IgD-negative memory B cell (primary cell): Measurements from ENCODE around the gene MEF2B. TPM values are rescaled to one million over a fixed set of nuclear protein-coding genes. Genes with fewer than 3 reads are reported as not detected.
A peak's percentile ranks its signal among the peaks of the same experiment; 100 is the strongest.
"Not testable (repeated sequence)": the region's sequence is repeated elsewhere in the genome, so short reads cannot be mapped to it uniquely, and the experiment has no call there.

ENCODE experiments used
- H3K27ac Mint-ChIP-seq, 3 donors: one replicate each; pipeline ENCODE4 v1.8.0; 2020 to 2022; ENCODE audit warnings: mild to moderate bottlenecking in 3 of 3, mixed read lengths in 3 of 3, moderate library complexity in 1 of 3
- H3K27me3 Mint-ChIP-seq: one replicate; pipeline ENCODE4 v1.8.0; 2021; ENCODE audit warnings: mixed read lengths
- H3K36me3 Mint-ChIP-seq: one replicate; pipeline ENCODE4 v1.8.0; 2020; ENCODE audit warnings: mild to moderate bottlenecking, mixed read lengths
- H3K4me1 Mint-ChIP-seq, 3 donors: one replicate each; pipeline ENCODE4 v1.8.0; 2020 to 2022; ENCODE audit warnings: mixed read lengths in 3 of 3, mild to moderate bottlenecking in 1 of 3
- H3K4me3 Mint-ChIP-seq, 4 donors: one replicate each; pipeline ENCODE4 v1.8.0; 2020 to 2022; ENCODE audit warnings: mild to moderate bottlenecking in 4 of 4, mixed read lengths in 4 of 4, moderate library complexity in 3 of 4
- H3K9me3 Mint-ChIP-seq, 3 donors: one replicate each; pipeline ENCODE4 v1.8.0; 2020 to 2021; ENCODE audit warnings: mixed read lengths in 3 of 3, mild to moderate bottlenecking in 1 of 3
- polyA plus RNA-seq: library from polyadenylated mRNA; unstranded; fragments of 300-500 nt; fragmentation: Illumina TruSeq; gene quantifications from one replicate; pipeline ENCODE4 v1.2.3, GENCODE V29; 2021

Gene MEF2B
- polyA plus RNA-seq, 1 donor from 2014 or later: 1.8 TPM

GRCh38 chr19:19154768-19155494 is 15.1 kb downstream of the MEF2B start:
- Mint-ChIP-seq H3K36me3 (peaks cover 1% of the 10 kb centered on the region), H3K4me1 (peaks cover 22 to 30% (median 28%) of the 10 kb centered on the region in 3 donors), H3K9me3 (peaks cover 0 to 2% (median 0%) of the 10 kb centered on the region in 3 donors), H3K27ac (peak overlapping the region in 2 of 3 donors; percentile 27 to 76), H3K4me3 (peak overlapping the region in 1 of 4 donors; percentile 63), H3K27me3 (peaks cover 4% of the 10 kb centered on the region)

GRCh38 chr19:19152668-19153384 is 17.2 kb downstream of the MEF2B start:
- Mint-ChIP-seq H3K27me3 (peaks cover 4% of the 10 kb centered on the region), H3K4me1 (peaks cover 22 to 28% (median 26%) of the 10 kb centered on the region in 3 donors), H3K36me3 (peaks cover 4% of the 10 kb centered on the region), H3K4me3 (no peak overlapping the region), H3K9me3 (peaks cover 0 to 2% (median 0%) of the 10 kb centered on the region in 3 donors), H3K27ac (no peak overlapping the region)

GRCh38 chr19:19151418-19151817 is 18.6 kb downstream of the MEF2B start:
- Mint-ChIP-seq H3K9me3 (peaks cover 0 to 2% (median 0%) of the 10 kb centered on the region in 3 donors), H3K4me1 (peaks cover 16 to 22% (median 20%) of the 10 kb centered on the region in 3 donors), H3K27ac (peak overlapping the region in 1 of 3 donors; percentile 84), H3K4me3 (peak overlapping the region in 2 of 4 donors; percentile 78 to 84), H3K27me3 (no peaks in the 10 kb centered on the region), H3K36me3 (peaks cover 3% of the 10 kb centered on the region)

- H3K36me3 Mint-ChIP-seq: peaks cover 3% of the 10 kb centered on the region
- H3K9me3 Mint-ChIP-seq: no peaks in the 10 kb centered on the region
- peak overlapping the region in 1 of 4 donors; percentile 59 for H3K4me3 Mint-ChIP-seq
- H3K27me3 Mint-ChIP-seq: no peaks in the 10 kb centered on the region
- peaks cover 0 to 17% (median 7%) of the 10 kb centered on the region in 3 donors for H3K4me1 Mint-ChIP-seq
- no peak overlapping the region for H3K27ac Mint-ChIP-seq
Observed at GRCh38 chr19:19149435-19149834, 20.6 kb downstream of the MEF2B start.

- H3K27me3 Mint-ChIP-seq, H3K4me3 Mint-ChIP-seq, H3K36me3 Mint-ChIP-seq, H3K9me3 Mint-ChIP-seq, H3K27ac Mint-ChIP-seq: not testable (repeated sequence)
- peaks cover 0 to 15% (median 7%) of the 10 kb centered on the region in 3 donors for H3K4me1 Mint-ChIP-seq
Observed at GRCh38 chr19:19148504-19148903, 21.6 kb downstream of the MEF2B start.

GRCh38 chr19:19147344-19147743 is 22.7 kb downstream of the MEF2B start:
- no peaks in the 10 kb centered on the region for H3K27me3 Mint-ChIP-seq
- peaks cover 3% of the 10 kb centered on the region for H3K36me3 Mint-ChIP-seq
- no peak overlapping the region for H3K4me3 Mint-ChIP-seq
- no peak overlapping the region for H3K27ac Mint-ChIP-seq
- H3K4me1 Mint-ChIP-seq: peaks cover 0 to 15% (median 7%) of the 10 kb centered on the region in 3 donors
- no peaks in the 10 kb centered on the region for H3K9me3 Mint-ChIP-seq

- Mint-ChIP-seq H3K36me3 (peaks cover 3% of the 10 kb centered on the region), H3K27me3 (peaks cover 2% of the 10 kb centered on the region), H3K27ac (no peak overlapping the region), H3K9me3 (no peaks in the 10 kb centered on the region), H3K4me3 (no peak overlapping the region), H3K4me1 (peaks cover 0 to 13% (median 7%) of the 10 kb centered on the region in 3 donors)
Observed at GRCh38 chr19:19146865-19147264, 23.2 kb downstream of the MEF2B start.

- H3K4me3 Mint-ChIP-seq: no peak overlapping the region
- peaks cover 3% of the 10 kb centered on the region for H3K36me3 Mint-ChIP-seq
- H3K9me3 Mint-ChIP-seq: no peaks in the 10 kb centered on the region
- H3K27ac Mint-ChIP-seq: no peak overlapping the region
- H3K4me1 Mint-ChIP-seq: peaks cover 0 to 7% (median under 1%) of the 10 kb centered on the region in 3 donors
- H3K27me3 Mint-ChIP-seq: peaks cover 3% of the 10 kb centered on the region
Observed at GRCh38 chr19:19145684-19146608, 24.1 kb downstream of the MEF2B start.

- peaks cover 3% of the 10 kb centered on the region for H3K27me3 Mint-ChIP-seq
- no peaks in the 10 kb centered on the region for H3K9me3 Mint-ChIP-seq
- peaks cover 0 to 6% (median 0%) of the 10 kb centered on the region in 3 donors for H3K4me1 Mint-ChIP-seq
- H3K4me3 Mint-ChIP-seq: no peak overlapping the region
- H3K36me3 Mint-ChIP-seq: peaks cover 3% of the 10 kb centered on the region
- H3K27ac Mint-ChIP-seq: no peak overlapping the region
Observed at GRCh38 chr19:19145281-19145680, 24.8 kb downstream of the MEF2B start.

GRCh38 chr19:19142347-19142746 is 27.7 kb downstream of the MEF2B start:
- Mint-ChIP-seq H3K36me3 (no peaks in the 10 kb centered on the region), H3K27me3 (peaks cover 3% of the 10 kb centered on the region), H3K4me1 (peaks cover 7 to 13% (median 13%) of the 10 kb centered on the region in 3 donors), H3K4me3 (peak overlapping the region in 1 of 4 donors; percentile 26), H3K9me3 (no peaks in the 10 kb centered on the region), H3K27ac (no peak overlapping the region)

- peaks cover 5 to 19% (median 13%) of the 10 kb centered on the region in 3 donors for H3K4me1 Mint-ChIP-seq
- H3K4me3 Mint-ChIP-seq: no peak overlapping the region
- peaks cover 3% of the 10 kb centered on the region for H3K27me3 Mint-ChIP-seq
- no peaks in the 10 kb centered on the region for H3K36me3 Mint-ChIP-seq
- H3K27ac Mint-ChIP-seq: no peak overlapping the region
- no peaks in the 10 kb centered on the region for H3K9me3 Mint-ChIP-seq
Observed at GRCh38 chr19:19140476-19140875, 29.6 kb downstream of the MEF2B start.

GRCh38 chr19:19139876-19140229 is 30.2 kb downstream of the MEF2B start:
- Mint-ChIP-seq H3K9me3 (no peaks in the 10 kb centered on the region), H3K4me1 (peaks cover 5 to 22% (median 17%) of the 10 kb centered on the region in 3 donors), H3K4me3 (peak overlapping the region in 3 of 4 donors; percentile 27 to 86 (median 43)), H3K27me3 (peaks cover 3% of the 10 kb centered on the region), H3K36me3 (no peaks in the 10 kb centered on the region), H3K27ac (peak overlapping the region in 2 of 3 donors; percentile 57 to 85)

- Mint-ChIP-seq H3K4me3 (peak within 1 kb of the TSS; percentile 86 to 98 (median 95)), H3K27ac (peak within 1 kb of the TSS; percentile 57 to 92 (median 85)), H3K9me3 (no peaks in the 10 kb centered on the region), H3K36me3 (no peaks in the 10 kb centered on the region), H3K27me3 (peaks cover 3% of the 10 kb centered on the region), H3K4me1 (peaks cover 5 to 22% (median 17%) of the 10 kb centered on the region in 3 donors)
Observed at GRCh38 chr19:19138109-19138981, 31.7 kb downstream of the MEF2B start, which contains the start of gene TMEM161A. Gene TMEM161A, minus strand, starts transcription at chr19:19138478. Its CDS starts 50 bp downstream, at chr19:19138428.
